ENCODE measurements around the gene ITFG2.

ITFG2 gene

DNA sequence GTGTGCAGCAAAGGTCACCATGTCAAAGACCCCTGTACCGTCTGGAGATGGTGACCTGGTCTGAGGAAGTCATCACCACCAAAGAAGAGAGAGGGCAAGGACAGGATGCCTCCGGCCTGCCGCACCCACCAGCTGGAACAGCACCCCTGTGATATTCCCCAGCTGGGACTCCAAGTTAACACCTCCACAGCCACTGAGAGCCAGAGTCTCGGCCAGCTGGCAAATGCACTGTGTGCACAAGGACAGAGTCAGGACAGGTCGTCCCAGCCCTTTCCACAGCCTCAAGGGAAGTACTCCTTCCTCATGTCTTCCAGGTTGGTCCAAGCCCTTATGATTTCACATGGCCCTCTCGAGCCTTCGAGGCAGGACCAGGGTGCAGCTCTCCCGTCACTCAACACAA, 37.0 kb upstream of the ITFG2 start:
- no peak overlapping the region for H3K4me3 ChIP-seq (ENCODE audit: low read length in 2 of 2)
- no peak overlapping the region for H3K27ac ChIP-seq (ENCODE audit: low read depth in 2 of 2, low read length in 2 of 2)
- H3K4me1 ChIP-seq (ENCODE audit: control insufficient read depth in 2 of 2, insufficient read depth in 2 of 2, low read length in 2 of 2) = peaks cover 0 to under 1% of the 10 kb centered on the region in 2 donors
- H3K36me3 ChIP-seq (ENCODE audit: control insufficient read depth in 2 of 2, insufficient read depth in 2 of 2, low read length in 2 of 2) = no peaks in the 10 kb centered on the region
- no peaks in the 10 kb centered on the region for H3K27me3 ChIP-seq (ENCODE audit: control insufficient read depth in 2 of 2, insufficient read depth in 2 of 2, low read length in 2 of 2)
- no peaks in the 10 kb centered on the region for H3K9me3 ChIP-seq (ENCODE audit: control insufficient read depth in 2 of 2, low read length in 2 of 2)
- no peak overlapping the region for H3K9ac ChIP-seq (ENCODE audit: low read depth in 1 of 2, low read length in 2 of 2)

GRCh38 chr12:2776129-2776806, 36.2 kb upstream of the ITFG2 start:
- H3K9ac ChIP-seq (ENCODE audit: low read depth in 1 of 2, low read length in 2 of 2) = no peak overlapping the region
- H3K4me1 ChIP-seq (ENCODE audit: control insufficient read depth in 2 of 2, insufficient read depth in 2 of 2, low read length in 2 of 2) = no peaks in the 10 kb centered on the region
- no peaks in the 10 kb centered on the region for H3K36me3 ChIP-seq (ENCODE audit: control insufficient read depth in 2 of 2, insufficient read depth in 2 of 2, low read length in 2 of 2)
- H3K27me3 ChIP-seq (ENCODE audit: control insufficient read depth in 2 of 2, insufficient read depth in 2 of 2, low read length in 2 of 2) = no peaks in the 10 kb centered on the region
- no peaks in the 10 kb centered on the region for H3K9me3 ChIP-seq (ENCODE audit: control insufficient read depth in 2 of 2, low read length in 2 of 2)
- no peak overlapping the region for H3K27ac ChIP-seq (ENCODE audit: low read depth in 2 of 2, low read length in 2 of 2)
- H3K4me3 ChIP-seq (ENCODE audit: low read length in 2 of 2) = no peak overlapping the region

GRCh38 chr12:2779281-2779680, 33.2 kb upstream of the ITFG2 start:
- H3K27me3 ChIP-seq (ENCODE audit: control insufficient read depth in 2 of 2, insufficient read depth in 2 of 2, low read length in 2 of 2) = peaks cover 0 to 2% of the 10 kb centered on the region in 2 donors
- no peak overlapping the region for H3K4me3 ChIP-seq (ENCODE audit: low read length in 2 of 2)
- H3K9ac ChIP-seq (ENCODE audit: low read depth in 1 of 2, low read length in 2 of 2) = no peak overlapping the region
- H3K9me3 ChIP-seq (ENCODE audit: control insufficient read depth in 2 of 2, low read length in 2 of 2) = no peaks in the 10 kb centered on the region
- no peaks in the 10 kb centered on the region for H3K36me3 ChIP-seq (ENCODE audit: control insufficient read depth in 2 of 2, insufficient read depth in 2 of 2, low read length in 2 of 2)
- H3K4me1 ChIP-seq (ENCODE audit: control insufficient read depth in 2 of 2, insufficient read depth in 2 of 2, low read length in 2 of 2) = peaks cover 3 to 5% of the 10 kb centered on the region in 2 donors
- no peak overlapping the region for H3K27ac ChIP-seq (ENCODE audit: low read depth in 2 of 2, low read length in 2 of 2)

DNA sequence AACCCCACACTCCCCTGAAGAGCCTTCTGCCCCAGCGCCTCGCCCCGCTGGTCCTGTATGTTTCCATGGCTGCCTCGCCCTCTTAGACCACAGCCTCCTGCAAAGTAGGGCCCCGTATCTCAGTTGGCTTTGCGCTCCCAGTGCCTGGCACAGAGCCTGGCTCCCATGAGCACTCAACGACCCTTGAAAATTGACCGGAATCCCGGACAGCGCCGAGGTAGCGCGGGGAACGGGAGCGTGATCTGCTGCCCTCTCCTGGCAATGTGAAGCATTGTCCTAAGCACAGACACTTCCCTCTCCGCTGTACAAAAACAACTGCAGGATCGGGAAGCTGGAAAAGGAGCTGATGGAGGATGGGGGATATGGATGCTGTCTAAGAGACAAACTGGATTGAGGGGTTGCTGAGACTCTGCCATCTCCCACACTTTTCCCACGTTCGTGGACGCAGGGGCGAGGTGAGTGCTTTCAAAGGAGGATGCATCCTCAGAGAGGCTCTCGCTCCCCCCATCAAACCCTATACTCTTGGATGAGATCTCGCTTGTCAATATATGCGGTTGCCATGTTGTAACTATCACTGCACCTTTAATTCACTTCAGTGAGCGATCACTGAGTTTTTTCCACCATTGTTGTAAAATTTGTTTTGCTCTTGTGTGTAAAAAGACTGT, 28.4 kb upstream of the ITFG2 start:
- H3K27me3 ChIP-seq (ENCODE audit: control insufficient read depth in 2 of 2, insufficient read depth in 2 of 2, low read length in 2 of 2) = peaks cover 0 to 2% of the 10 kb centered on the region in 2 donors
- H3K9ac ChIP-seq (ENCODE audit: low read depth in 1 of 2, low read length in 2 of 2) = no peak overlapping the region
- no peaks in the 10 kb centered on the region for H3K36me3 ChIP-seq (ENCODE audit: control insufficient read depth in 2 of 2, insufficient read depth in 2 of 2, low read length in 2 of 2)
- peak overlapping the region; percentile 33 to 62 for H3K4me3 ChIP-seq (ENCODE audit: low read length in 2 of 2)
- H3K27ac ChIP-seq (ENCODE audit: low read depth in 2 of 2, low read length in 2 of 2) = no peak overlapping the region
- H3K9me3 ChIP-seq (ENCODE audit: control insufficient read depth in 2 of 2, low read length in 2 of 2) = no peaks in the 10 kb centered on the region
- H3K4me1 ChIP-seq (ENCODE audit: control insufficient read depth in 2 of 2, insufficient read depth in 2 of 2, low read length in 2 of 2) = peaks cover 6 to 13% of the 10 kb centered on the region in 2 donors

GRCh38 chr12:2785017-2785416, 27.5 kb upstream of the ITFG2 start:
- peaks cover 6 to 13% of the 10 kb centered on the region in 2 donors for H3K4me1 ChIP-seq (ENCODE audit: control insufficient read depth in 2 of 2, insufficient read depth in 2 of 2, low read length in 2 of 2)
- H3K9me3 ChIP-seq (ENCODE audit: control insufficient read depth in 2 of 2, low read length in 2 of 2) = no peaks in the 10 kb centered on the region
- H3K27me3 ChIP-seq (ENCODE audit: control insufficient read depth in 2 of 2, insufficient read depth in 2 of 2, low read length in 2 of 2) = peaks cover 0 to 2% of the 10 kb centered on the region in 2 donors
- H3K36me3 ChIP-seq (ENCODE audit: control insufficient read depth in 2 of 2, insufficient read depth in 2 of 2, low read length in 2 of 2) = no peaks in the 10 kb centered on the region
- H3K4me3 ChIP-seq (ENCODE audit: low read length in 2 of 2) = no peak overlapping the region
- no peak overlapping the region for H3K9ac ChIP-seq (ENCODE audit: low read depth in 1 of 2, low read length in 2 of 2)
- no peak overlapping the region for H3K27ac ChIP-seq (ENCODE audit: low read depth in 2 of 2, low read length in 2 of 2)

DNA sequence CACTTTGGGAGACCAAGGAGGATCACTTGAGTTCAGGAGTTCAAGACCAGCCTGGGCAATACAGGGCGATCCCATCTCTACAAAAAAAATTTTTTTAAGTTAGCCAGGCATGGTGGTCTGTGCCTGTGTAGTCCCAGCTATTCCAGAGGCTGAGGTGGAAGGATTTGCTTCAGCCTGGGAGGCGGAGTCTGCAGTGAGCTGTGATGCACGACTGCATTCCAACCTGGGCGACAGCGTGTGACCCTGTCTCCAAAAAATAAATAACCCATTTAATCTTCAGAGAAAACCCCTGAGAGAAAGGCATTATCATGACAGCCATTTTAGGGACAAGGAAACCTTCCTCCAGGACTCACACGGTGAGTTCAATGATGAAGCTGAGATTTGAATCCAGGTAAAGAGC, 21.4 kb upstream of the ITFG2 start:
- Histone ChIP-seq H3K4me1 (ENCODE audit: control insufficient read depth in 2 of 2, insufficient read depth in 2 of 2, low read length in 2 of 2) (peaks cover 6 to 8% of the 10 kb centered on the region in 2 donors), H3K27me3 (ENCODE audit: control insufficient read depth in 2 of 2, insufficient read depth in 2 of 2, low read length in 2 of 2) (no peaks in the 10 kb centered on the region), H3K9me3 (ENCODE audit: control insufficient read depth in 2 of 2, low read length in 2 of 2) (no peaks in the 10 kb centered on the region), H3K27ac (ENCODE audit: low read depth in 2 of 2, low read length in 2 of 2) (no peak overlapping the region), H3K9ac (ENCODE audit: low read depth in 1 of 2, low read length in 2 of 2) (no peak overlapping the region), H3K36me3 (ENCODE audit: control insufficient read depth in 2 of 2, insufficient read depth in 2 of 2, low read length in 2 of 2) (no peaks in the 10 kb centered on the region), H3K4me3 (ENCODE audit: low read length in 2 of 2) (no peak overlapping the region)

GRCh38 chr12:2792671-2793500, 19.6 kb upstream of the ITFG2 start:
- H3K9ac ChIP-seq (ENCODE audit: low read depth in 1 of 2, low read length in 2 of 2) = no peak overlapping the region
- H3K36me3 ChIP-seq (ENCODE audit: control insufficient read depth in 2 of 2, insufficient read depth in 2 of 2, low read length in 2 of 2) = peaks cover 4 to 10% of the 10 kb centered on the region in 2 donors
- no peaks in the 10 kb centered on the region for H3K9me3 ChIP-seq (ENCODE audit: control insufficient read depth in 2 of 2, low read length in 2 of 2)
- H3K4me1 ChIP-seq (ENCODE audit: control insufficient read depth in 2 of 2, insufficient read depth in 2 of 2, low read length in 2 of 2) = peaks cover 16 to 18% of the 10 kb centered on the region in 2 donors
- no peaks in the 10 kb centered on the region for H3K27me3 ChIP-seq (ENCODE audit: control insufficient read depth in 2 of 2, insufficient read depth in 2 of 2, low read length in 2 of 2)
- no peak overlapping the region for H3K27ac ChIP-seq (ENCODE audit: low read depth in 2 of 2, low read length in 2 of 2)
- no peak overlapping the region for H3K4me3 ChIP-seq (ENCODE audit: low read length in 2 of 2)

DNA sequence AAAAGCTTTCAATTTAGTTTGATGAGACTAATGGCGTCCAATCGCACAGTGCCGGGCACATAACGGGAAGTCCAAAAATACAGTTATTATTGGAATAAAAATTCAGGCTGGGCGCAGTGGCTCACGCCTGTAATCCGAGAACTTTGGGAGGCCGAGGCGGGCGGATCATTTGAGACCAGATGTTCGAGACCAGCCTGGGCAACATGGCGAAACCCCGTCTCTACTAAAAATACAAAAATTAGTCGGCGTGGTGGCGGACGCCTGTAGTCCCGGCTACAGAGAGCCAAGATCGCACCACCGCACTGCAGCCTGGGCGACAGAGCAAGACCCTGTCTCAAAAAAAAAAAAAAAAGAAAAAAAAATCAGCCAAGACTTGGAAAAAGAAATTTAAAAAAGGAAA, 18.9 kb upstream of the ITFG2 start:
- Histone ChIP-seq H3K27ac (ENCODE audit: low read depth in 2 of 2, low read length in 2 of 2) (no peak overlapping the region), H3K27me3 (ENCODE audit: control insufficient read depth in 2 of 2, insufficient read depth in 2 of 2, low read length in 2 of 2) (no peaks in the 10 kb centered on the region), H3K9ac (ENCODE audit: low read depth in 1 of 2, low read length in 2 of 2) (peak overlapping the region in 1 of 2 donors; percentile 80), H3K9me3 (ENCODE audit: control insufficient read depth in 2 of 2, low read length in 2 of 2) (no peaks in the 10 kb centered on the region), H3K4me3 (ENCODE audit: low read length in 2 of 2) (peak overlapping the region; percentile 68 to 72), H3K4me1 (ENCODE audit: control insufficient read depth in 2 of 2, insufficient read depth in 2 of 2, low read length in 2 of 2) (peaks cover 16 to 18% of the 10 kb centered on the region in 2 donors), H3K36me3 (ENCODE audit: control insufficient read depth in 2 of 2, insufficient read depth in 2 of 2, low read length in 2 of 2) (peaks cover 11 to 16% of the 10 kb centered on the region in 2 donors)

DNA sequence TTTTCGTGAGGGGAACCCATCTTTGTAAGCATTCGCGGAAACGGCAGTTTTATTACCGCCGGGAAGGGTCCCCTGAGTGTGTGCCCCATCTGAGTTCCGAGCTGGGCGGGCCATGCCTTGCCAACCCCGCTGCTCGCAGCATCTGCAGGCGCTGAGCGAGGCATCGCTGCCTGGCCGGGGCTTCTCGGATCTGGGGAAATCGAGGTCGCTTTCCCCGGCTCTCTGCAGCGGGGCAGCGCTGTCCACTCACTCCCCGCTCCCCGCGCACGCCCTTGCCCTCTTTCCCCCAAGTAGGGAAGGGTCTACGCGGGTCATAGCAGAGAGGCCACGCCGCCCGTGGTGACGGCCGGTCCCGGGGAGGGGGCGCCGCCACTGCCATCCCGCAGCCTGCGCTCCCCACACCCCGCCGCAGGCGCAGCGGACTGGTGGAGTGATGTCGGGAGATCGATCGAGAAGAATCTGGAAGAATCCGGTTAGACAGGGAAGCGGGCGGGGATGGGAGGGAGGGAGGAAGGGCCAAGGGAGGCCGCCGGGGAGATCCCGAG, 18.2 kb upstream of the ITFG2 start:
- Histone ChIP-seq H3K27me3 (ENCODE audit: control insufficient read depth in 2 of 2, insufficient read depth in 2 of 2, low read length in 2 of 2) (no peaks in the 10 kb centered on the region), H3K4me3 (ENCODE audit: low read length in 2 of 2) (peak overlapping the region; percentile 68 to 72), H3K9ac (ENCODE audit: low read depth in 1 of 2, low read length in 2 of 2) (peak overlapping the region; percentile 47 to 80), H3K4me1 (ENCODE audit: control insufficient read depth in 2 of 2, insufficient read depth in 2 of 2, low read length in 2 of 2) (peaks cover 16 to 18% of the 10 kb centered on the region in 2 donors), H3K36me3 (ENCODE audit: control insufficient read depth in 2 of 2, insufficient read depth in 2 of 2, low read length in 2 of 2) (peaks cover 18 to 23% of the 10 kb centered on the region in 2 donors), H3K9me3 (ENCODE audit: control insufficient read depth in 2 of 2, low read length in 2 of 2) (no peaks in the 10 kb centered on the region), H3K27ac (ENCODE audit: low read depth in 2 of 2, low read length in 2 of 2) (peak overlapping the region; percentile 68 to 73)

Measured in mucosa of rectum (tissue), 2 donors.